ENCODE results near the gene ZNF695. TPM values are rescaled to one million over a fixed set of nuclear protein-coding genes. Genes with fewer than 3 reads are reported as not detected.

The ZNF695 gene
- total and polyA plus RNA-seq, 2 of the 13 experiments (the other 11 are each of a cell fraction or from before 2014, with no cell fraction given): 2.9 to 11.6 TPM

GRCh38 chr1:247007511-247008405 is at the start of gene ZNF695 (continued):
- TF ChIP-seq PCBP1 (IDR thresholded peaks at IDR 0.05; ENCODE audit: borderline replicate concordance, low read depth, low read length): 0 out of 2 replicates have a peak, but pooled peaks have one; percentile 78
- TF ChIP-seq, protein P1, sequence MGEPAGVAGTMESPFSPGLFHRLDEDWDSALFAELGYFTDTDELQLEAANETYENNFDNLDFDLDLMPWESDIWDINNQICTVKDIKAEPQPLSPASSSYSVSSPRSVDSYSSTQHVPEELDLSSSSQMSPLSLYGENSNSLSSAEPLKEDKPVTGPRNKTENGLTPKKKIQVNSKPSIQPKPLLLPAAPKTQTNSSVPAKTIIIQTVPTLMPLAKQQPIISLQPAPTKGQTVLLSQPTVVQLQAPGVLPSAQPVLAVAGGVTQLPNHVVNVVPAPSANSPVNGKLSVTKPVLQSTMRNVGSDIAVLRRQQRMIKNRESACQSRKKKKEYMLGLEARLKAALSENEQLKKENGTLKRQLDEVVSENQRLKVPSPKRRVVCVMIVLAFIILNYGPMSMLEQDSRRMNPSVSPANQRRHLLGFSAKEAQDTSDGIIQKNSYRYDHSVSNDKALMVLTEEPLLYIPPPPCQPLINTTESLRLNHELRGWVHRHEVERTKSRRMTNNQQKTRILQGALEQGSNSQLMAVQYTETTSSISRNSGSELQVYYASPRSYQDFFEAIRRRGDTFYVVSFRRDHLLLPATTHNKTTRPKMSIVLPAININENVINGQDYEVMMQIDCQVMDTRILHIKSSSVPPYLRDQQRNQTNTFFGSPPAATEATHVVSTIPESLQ (CRISPR knock-in tag; conservative IDR thresholded peaks at IDR 0.05): no peak
- TF ChIP-seq TFDP2 (CRISPR knock-in tag; IDR thresholded peaks at IDR 0.05): peak; percentile 97
- TF ChIP-seq, protein P2, sequence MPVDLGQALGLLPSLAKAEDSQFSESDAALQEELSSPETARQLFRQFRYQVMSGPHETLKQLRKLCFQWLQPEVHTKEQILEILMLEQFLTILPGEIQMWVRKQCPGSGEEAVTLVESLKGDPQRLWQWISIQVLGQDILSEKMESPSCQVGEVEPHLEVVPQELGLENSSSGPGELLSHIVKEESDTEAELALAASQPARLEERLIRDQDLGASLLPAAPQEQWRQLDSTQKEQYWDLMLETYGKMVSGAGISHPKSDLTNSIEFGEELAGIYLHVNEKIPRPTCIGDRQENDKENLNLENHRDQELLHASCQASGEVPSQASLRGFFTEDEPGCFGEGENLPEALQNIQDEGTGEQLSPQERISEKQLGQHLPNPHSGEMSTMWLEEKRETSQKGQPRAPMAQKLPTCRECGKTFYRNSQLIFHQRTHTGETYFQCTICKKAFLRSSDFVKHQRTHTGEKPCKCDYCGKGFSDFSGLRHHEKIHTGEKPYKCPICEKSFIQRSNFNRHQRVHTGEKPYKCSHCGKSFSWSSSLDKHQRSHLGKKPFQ (CRISPR knock-in tag; IDR thresholded peaks at IDR 0.05; ENCODE audit: insufficient replicate concordance): no peak
- peak; percentile 43; the same call in 1 of the 2 replicates for TF ChIP-seq SALL1 (CRISPR knock-in tag; IDR thresholded peaks at IDR 0.05)
- peak; percentile 47; the same call in 1 of the 2 replicates for TF ChIP-seq ZNF263 (CRISPR knock-in tag; IDR thresholded peaks at IDR 0.05)
- TF ChIP-seq ZNF777 (CRISPR knock-in tag; IDR thresholded peaks at IDR 0.05): peak; percentile 47; the same call in 1 of the 2 replicates
- TF ChIP-seq KMT2B (CRISPR knock-in tag; IDR thresholded peaks at IDR 0.05): peak; percentile 63
- no peak for TF ChIP-seq U2AF1 (optimal IDR thresholded peaks at IDR 0.05; ENCODE audit: low read depth, low read length)
- TF ChIP-seq KAT8 (CRISPR knock-in tag; IDR thresholded peaks at IDR 0.05): peak; percentile 43; the same call in 1 of the 2 replicates
- peak; percentile 88 for TF ChIP-seq HDAC1 (CRISPR knock-in tag; IDR thresholded peaks at IDR 0.05)
- no peak for TF ChIP-seq U2AF2 (IDR thresholded peaks at IDR 0.05; ENCODE audit: low read depth, low read length)
- no peak for TF ChIP-seq SMC3 (IDR thresholded peaks at IDR 0.05; ENCODE audit: low read length)
- peak; percentile 95 for TF ChIP-seq ARID4A (CRISPR knock-in tag; IDR thresholded peaks at IDR 0.05; ENCODE audit: borderline replicate concordance)
- TF ChIP-seq POGZ (CRISPR knock-in tag; IDR thresholded peaks at IDR 0.05): peak; percentile 64
- 0 out of 2 replicates have a peak, but pooled peaks have one; percentile 25 for TF ChIP-seq ZSCAN21 (CRISPR knock-in tag; IDR thresholded peaks at IDR 0.05; ENCODE audit: borderline replicate concordance)
- peak; percentile 48; the same call in 1 of the 2 replicates for TF ChIP-seq ZFP90 (CRISPR knock-in tag; IDR thresholded peaks at IDR 0.05; ENCODE audit: borderline replicate concordance)
- no peak for TF ChIP-seq NR2F1 (CRISPR knock-in tag; IDR thresholded peaks at IDR 0.05)

All from HepG2 (cell line).